Peyer's patch (tissue), 4 donors: Measurements from ENCODE around the gene RBM39.
"Not testable (repeated sequence)": the region's sequence is repeated elsewhere in the genome, so short reads cannot be mapped to it uniquely, and the experiment has no call there.

Experiments used
- POLR2A ChIP-seq, 2 donors: fragments of 450-650 bp; IDR thresholded peaks; one replicate each; pipeline ENCODE4 v1.5.1; 2017; ENCODE audit warnings: antibody characterized with exemption in 2 of 2, mild to moderate bottlenecking in 2 of 2, moderate library complexity in 2 of 2
- TF ChIP-seq, protein P1 (sequence below), 6 experiments: fragments of 450-650 bp in 4 of 6; fragments of 200-600 bp in 2 of 6; sonication (generic) in 1 of 6; IDR thresholded peaks; one replicate each; pipeline ENCODE4 v1.5.1; 2017 to 2019; ENCODE audit warnings: antibody characterized with exemption in 6 of 6, mild to moderate bottlenecking in 3 of 6, moderate library complexity in 1 of 6

DNA sequence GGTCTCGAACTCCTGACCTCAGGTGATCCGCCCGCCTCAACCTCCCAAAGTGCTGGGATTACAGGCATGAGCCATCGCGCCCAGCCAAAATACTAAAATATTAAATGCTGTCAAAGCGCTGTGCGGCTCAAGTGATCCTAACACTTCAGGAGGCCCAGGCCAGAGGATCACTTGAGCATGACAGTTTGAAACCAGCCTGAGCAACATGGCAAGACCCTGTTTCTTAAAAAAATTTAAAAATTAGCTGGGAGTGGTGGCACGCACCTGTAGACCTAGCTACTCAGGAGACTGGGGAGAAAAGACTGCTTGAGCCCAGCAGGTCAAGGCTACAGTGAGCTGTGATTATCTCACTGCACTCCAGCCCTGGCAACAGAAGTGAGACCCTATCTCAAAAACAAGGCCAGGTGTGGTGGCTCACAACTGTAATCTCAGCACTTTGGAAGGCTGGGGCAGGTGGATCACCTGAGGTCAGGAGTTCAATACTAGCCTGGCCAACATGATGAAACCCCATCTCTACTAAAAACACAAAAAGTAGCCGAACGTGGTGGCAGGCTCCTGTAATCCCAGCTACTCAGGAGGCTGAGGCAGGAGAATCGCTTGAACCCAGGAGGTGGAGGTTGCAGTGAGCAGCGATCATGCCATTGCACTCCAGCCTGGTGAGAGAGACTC lies 18.3 kb downstream of the RBM39 start:
- TF ChIP-seq, protein P1, sequence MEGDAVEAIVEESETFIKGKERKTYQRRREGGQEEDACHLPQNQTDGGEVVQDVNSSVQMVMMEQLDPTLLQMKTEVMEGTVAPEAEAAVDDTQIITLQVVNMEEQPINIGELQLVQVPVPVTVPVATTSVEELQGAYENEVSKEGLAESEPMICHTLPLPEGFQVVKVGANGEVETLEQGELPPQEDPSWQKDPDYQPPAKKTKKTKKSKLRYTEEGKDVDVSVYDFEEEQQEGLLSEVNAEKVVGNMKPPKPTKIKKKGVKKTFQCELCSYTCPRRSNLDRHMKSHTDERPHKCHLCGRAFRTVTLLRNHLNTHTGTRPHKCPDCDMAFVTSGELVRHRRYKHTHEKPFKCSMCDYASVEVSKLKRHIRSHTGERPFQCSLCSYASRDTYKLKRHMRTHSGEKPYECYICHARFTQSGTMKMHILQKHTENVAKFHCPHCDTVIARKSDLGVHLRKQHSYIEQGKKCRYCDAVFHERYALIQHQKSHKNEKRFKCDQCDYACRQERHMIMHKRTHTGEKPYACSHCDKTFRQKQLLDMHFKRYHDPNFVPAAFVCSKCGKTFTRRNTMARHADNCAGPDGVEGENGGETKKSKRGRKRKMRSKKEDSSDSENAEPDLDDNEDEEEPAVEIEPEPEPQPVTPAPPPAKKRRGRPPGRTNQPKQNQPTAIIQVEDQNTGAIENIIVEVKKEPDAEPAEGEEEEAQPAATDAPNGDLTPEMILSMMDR (IDR thresholded peaks at IDR 0.05) = not testable (repeated sequence)
- TF ChIP-seq POLR2A (IDR thresholded peaks at IDR 0.05) = not testable (repeated sequence)
